Body of pancreas (tissue), 4 donors: Measurements from ENCODE around the gene CTNND2.

ENCODE experiments used
- CTCF ChIP-seq, 7 experiments: fragments of 450-650 bp in 4 of 7; fragments of 200-600 bp in 3 of 7; sonication (generic) in 3 of 7; IDR thresholded peaks; one replicate each; pipeline ENCODE4 v1.5.1; 2016 to 2019; ENCODE audit warnings: antibody characterized with exemption in 7 of 7
- POLR2A ChIP-seq, 3 donors: fragments of 450-650 bp; IDR thresholded peaks; one replicate each; pipeline ENCODE4 v1.6.1; 2016; ENCODE audit warnings: antibody characterized with exemption in 3 of 3, mild to moderate bottlenecking in 2 of 3

GRCh38 chr5:11104651-11105112 is 799.6 kb downstream of the CTNND2 start:
- no peak for TF ChIP-seq CTCF (IDR thresholded peaks at IDR 0.05)
- TF ChIP-seq POLR2A (IDR thresholded peaks at IDR 0.05), result no peak
